ENCODE results near the gene PRKN.

Gene PRKN

DNA sequence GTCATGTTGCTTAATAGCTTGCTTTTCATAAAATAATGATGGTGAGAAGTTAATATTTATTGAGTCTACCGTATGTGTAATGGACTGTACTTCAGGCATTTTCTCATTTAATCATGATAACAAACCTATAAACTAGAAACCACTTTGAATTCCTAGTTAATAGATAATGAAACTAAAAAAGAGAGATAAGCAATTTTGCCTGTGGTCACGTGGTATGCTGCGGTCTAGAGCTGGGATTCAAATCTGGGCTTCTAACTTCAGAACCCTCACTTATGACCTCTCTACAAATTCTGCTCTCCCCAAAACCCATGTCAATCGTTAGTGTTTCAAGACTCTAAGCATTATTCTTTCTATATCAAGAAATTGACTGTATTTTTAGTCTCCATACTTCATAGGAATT, 700.7 kb downstream of the PRKN start:
- H3K4me3 ChIP-seq (ENCODE audit: low read length), result no peak overlapping the region
- no peak for DNase-seq (ENCODE audit: low read depth)
- TF ChIP-seq, protein P1, sequence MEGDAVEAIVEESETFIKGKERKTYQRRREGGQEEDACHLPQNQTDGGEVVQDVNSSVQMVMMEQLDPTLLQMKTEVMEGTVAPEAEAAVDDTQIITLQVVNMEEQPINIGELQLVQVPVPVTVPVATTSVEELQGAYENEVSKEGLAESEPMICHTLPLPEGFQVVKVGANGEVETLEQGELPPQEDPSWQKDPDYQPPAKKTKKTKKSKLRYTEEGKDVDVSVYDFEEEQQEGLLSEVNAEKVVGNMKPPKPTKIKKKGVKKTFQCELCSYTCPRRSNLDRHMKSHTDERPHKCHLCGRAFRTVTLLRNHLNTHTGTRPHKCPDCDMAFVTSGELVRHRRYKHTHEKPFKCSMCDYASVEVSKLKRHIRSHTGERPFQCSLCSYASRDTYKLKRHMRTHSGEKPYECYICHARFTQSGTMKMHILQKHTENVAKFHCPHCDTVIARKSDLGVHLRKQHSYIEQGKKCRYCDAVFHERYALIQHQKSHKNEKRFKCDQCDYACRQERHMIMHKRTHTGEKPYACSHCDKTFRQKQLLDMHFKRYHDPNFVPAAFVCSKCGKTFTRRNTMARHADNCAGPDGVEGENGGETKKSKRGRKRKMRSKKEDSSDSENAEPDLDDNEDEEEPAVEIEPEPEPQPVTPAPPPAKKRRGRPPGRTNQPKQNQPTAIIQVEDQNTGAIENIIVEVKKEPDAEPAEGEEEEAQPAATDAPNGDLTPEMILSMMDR (IDR thresholded peaks at IDR 0.05; ENCODE audit: insufficient read depth, low read depth, low read length, missing control alignments), result no peak

DNA sequence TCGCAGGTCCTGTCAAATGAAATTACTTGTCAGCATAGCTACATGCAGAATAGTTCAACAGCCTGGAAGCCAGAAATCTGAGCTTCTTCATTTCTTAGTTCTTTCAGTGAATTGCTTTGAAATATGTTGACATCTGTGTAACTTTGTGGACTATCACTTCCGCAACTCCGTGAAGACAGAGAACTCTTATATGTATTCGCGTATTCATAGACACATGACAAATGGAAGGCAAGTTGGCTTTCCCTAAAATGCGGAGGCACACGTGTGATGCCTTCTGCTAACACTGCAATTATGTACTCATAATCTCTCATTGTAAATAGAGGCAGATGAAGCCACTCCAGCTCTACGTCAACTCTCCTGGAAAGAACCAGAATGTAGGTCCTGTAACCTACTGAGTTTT, 701.5 kb downstream of the PRKN start:
- no peak overlapping the region for H3K4me3 ChIP-seq (ENCODE audit: low read length)
- TF ChIP-seq, protein P1 (IDR thresholded peaks at IDR 0.05; ENCODE audit: insufficient read depth, low read depth, low read length, missing control alignments), result no peak
- no peak for DNase-seq (ENCODE audit: low read depth)

DNA sequence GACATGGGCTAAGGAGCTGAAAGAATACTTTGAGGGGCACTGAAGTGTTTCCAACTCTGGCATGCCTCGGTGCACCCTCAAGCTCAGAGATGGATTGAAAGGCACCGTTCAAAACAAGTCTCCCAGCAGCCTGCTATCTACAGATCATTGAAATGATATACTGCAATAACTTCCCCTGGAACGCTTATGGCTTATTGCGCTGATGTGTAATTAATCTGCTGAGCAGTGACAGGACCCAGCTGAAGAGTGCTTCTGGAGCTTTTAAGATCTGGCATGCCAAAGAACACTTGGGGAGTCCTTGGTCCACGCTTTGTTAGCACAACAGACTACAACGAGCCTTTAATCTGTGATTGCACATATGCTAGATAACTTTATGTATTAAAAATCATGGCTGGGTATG, 708.2 kb downstream of the PRKN start:
- DNase-seq (ENCODE audit: low read depth), result no peak
- TF ChIP-seq, protein P1 (IDR thresholded peaks at IDR 0.05; ENCODE audit: insufficient read depth, low read depth, low read length, missing control alignments), result no peak
- H3K4me3 ChIP-seq (ENCODE audit: low read length), result no peak overlapping the region

DNA sequence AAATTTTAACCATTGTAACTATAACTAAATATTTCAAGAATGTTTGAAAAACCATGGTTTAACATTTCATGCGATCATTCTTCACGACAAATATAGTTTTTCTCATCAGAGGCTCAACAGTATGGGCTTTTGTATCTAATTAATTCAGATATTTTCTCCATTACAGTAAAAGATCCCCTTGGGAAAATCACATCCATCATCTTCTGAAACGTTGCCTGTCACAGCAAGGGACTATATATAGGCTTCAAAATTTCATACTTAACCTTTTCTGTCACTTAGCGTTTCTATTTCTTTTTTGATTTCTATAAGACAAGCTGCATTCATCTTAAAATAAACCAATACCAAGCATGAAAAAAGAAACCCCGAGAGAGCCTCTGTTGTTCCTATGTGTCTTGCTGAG, 710.0 kb downstream of the PRKN start:
- TF ChIP-seq, protein P1 (IDR thresholded peaks at IDR 0.05; ENCODE audit: insufficient read depth, low read depth, low read length, missing control alignments), result no peak
- no peak overlapping the region for H3K4me3 ChIP-seq (ENCODE audit: low read length)
- no peak for DNase-seq (ENCODE audit: low read depth)

DNA sequence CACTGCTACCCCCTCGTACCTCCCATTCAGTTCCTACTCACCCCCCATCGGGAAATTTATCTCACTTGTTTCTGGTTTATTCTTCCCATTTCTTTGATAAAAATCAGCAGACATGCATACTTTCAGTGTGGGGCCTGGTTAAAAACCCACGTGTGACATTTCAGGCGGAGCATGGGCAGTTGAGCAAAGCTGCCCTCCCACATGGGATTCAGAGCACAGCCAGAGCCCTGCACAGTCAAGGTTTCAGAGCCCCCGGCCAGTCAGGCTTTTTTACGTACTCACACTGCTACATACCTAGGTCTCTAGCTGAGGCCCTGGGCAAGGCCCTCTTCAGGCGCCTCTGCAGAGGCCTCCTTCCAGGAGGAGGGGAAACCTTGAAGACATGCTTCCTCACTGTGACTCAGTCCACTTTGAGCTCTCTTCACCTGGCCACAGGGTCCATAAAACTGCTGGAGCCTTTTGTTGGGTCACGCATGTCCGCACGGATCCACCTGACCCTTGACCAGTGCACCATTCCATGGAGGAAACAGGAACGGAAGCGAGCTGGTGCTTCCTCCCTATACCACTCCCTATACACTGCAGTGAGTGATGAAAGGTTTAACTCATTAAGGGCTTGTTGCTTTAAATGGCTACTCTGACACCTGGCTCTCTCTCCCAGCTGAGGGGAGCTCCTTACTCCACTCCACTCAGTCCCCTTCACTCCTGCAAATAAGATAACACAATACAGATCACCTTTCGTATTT, 713.3 kb downstream of the PRKN start:
- no peak for DNase-seq (ENCODE audit: low read depth)
- no peak overlapping the region for H3K4me3 ChIP-seq (ENCODE audit: low read length)
- TF ChIP-seq, protein P1 (IDR thresholded peaks at IDR 0.05; ENCODE audit: insufficient read depth, low read depth, low read length, missing control alignments), result no peak

DNA sequence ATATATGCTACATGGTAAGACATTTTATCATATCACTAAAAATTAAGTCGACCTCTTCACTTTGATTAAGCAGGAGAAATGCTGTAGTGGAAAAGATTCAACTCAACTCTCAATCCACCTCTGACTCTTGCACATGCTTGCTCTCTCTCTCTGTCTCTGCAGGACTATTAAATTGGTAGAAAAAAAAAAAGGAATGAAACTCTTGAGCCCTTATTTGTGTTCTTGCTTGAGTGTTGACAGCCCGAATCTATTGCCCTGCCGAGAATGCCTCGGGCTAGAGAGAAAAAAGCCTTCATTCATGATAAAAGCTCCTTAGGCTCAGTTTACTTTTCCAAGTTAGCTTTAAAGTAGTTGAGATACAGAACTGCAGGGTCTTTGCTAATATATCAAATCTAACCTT, 722.2 kb downstream of the PRKN start:
- TF ChIP-seq, protein P1 (IDR thresholded peaks at IDR 0.05; ENCODE audit: insufficient read depth, low read depth, low read length, missing control alignments), result no peak
- no peak overlapping the region for H3K4me3 ChIP-seq (ENCODE audit: low read length)
- DNase-seq (ENCODE audit: low read depth), result no peak

DNA sequence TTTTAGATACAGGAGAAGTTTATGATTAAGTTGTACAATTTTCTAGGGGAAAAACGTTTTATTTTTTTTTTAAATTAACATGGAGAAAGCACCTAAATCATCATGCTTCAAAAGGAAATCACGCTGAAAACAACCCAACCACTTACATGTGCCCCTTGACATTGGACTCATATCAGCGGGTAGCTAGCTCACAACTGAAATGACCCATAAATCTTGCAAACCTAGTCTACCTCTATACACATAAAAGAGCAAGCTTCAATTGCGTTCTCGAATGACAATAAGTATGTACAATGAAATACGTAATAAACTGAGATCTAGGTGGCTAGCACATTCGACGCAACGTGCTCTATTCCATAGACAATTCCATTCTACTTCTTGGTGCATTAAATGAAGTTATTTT, 730.8 kb downstream of the PRKN start:
- TF ChIP-seq, protein P1 (IDR thresholded peaks at IDR 0.05; ENCODE audit: insufficient read depth, low read depth, low read length, missing control alignments), result no peak
- no peak for DNase-seq (ENCODE audit: low read depth)
- no peak overlapping the region for H3K4me3 ChIP-seq (ENCODE audit: low read length)

Data from epithelial cell of esophagus (primary cell).